K562 (cell line): ENCODE data around the gene VEGFA. TPM values are rescaled to one million over a fixed set of nuclear protein-coding genes. Genes with fewer than 3 reads are reported as not detected.

Experiments used
- BRCA1 ChIP-seq, 2 experiments: fragments of 450-650 bp in 1 of 2; sonication (generic) in 1 of 2; formaldehyde crosslinking in 1 of 2; IDR thresholded peaks; 2 replicates each; pipeline versions ENCODE4 v1.5.0 to v1.6.1; 2017 to 2020; ENCODE audit warnings: mild to moderate bottlenecking in 1 of 2, missing genetic modification reagents in 1 of 2
- FOXP1 ChIP-seq: sonication (generic); formaldehyde crosslinking; IDR thresholded peaks from 2 replicates; pipeline ENCODE4 v1.8.0; 2022; ENCODE audit warnings: mild to moderate bottlenecking, missing genetic modification reagents
- FUS ChIP-seq: fragments of 200-400 bp; formaldehyde crosslinking; optimal IDR thresholded peaks from 2 replicates; pipeline ENCODE3; 2017; ENCODE audit warnings: low read depth, low read length
- GMEB1 ChIP-seq: fragments of 250-450 bp; sonication (Bioruptor Pico); IDR thresholded peaks from 2 replicates; pipeline ENCODE4 v1.4.0; 2020; ENCODE audit warnings: mild to moderate bottlenecking
- HDAC3 ChIP-seq: fragments of 450-650 bp; IDR thresholded peaks from 2 replicates; pipeline ENCODE4 v1.6.1; 2018; ENCODE audit warnings: borderline replicate concordance, mild to moderate bottlenecking, moderate library complexity; ENCODE audit not compliant: partially characterized antibody
- HIVEP1 ChIP-seq: fragments of 250-450 bp; sonication (Bioruptor Pico); IDR thresholded peaks from 2 replicates; pipeline ENCODE4 v1.4.0; 2020; ENCODE audit warnings: mild to moderate bottlenecking
- IFI16 ChIP-seq: fragments of 250-450 bp; sonication (Bioruptor Pico); IDR thresholded peaks from 2 replicates; pipeline ENCODE4 v2.1.2; 2022; ENCODE audit warnings: mild to moderate bottlenecking, inconsistent platforms
- KDM1A ChIP-seq, 2 experiments: fragments of 450-650 bp; IDR thresholded peaks; 2 replicates each; pipeline ENCODE4 v1.6.1; 2016; ENCODE audit warnings: mild to moderate bottlenecking in 2 of 2
- KLF13 ChIP-seq: fragments of 450-650 bp; IDR thresholded peaks from 2 replicates; pipeline ENCODE4 v1.6.1; 2016; ENCODE audit warnings: missing genetic modification characterization, low read depth, mild to moderate bottlenecking, missing compliant biosample characterization, moderate library complexity, borderline replicate concordance
- NR2C1 ChIP-seq, 2 experiments: fragments of 450-650 bp; IDR thresholded peaks; 2 replicates each; pipeline ENCODE4 v1.6.1; 2017; ENCODE audit warnings: mild to moderate bottlenecking in 2 of 2, antibody characterized with exemption in 1 of 2, inconsistent platforms in 1 of 2, missing compliant biosample characterization in 1 of 2, missing genetic modification characterization in 1 of 2
- RBM22 ChIP-seq: fragments of 200-400 bp; formaldehyde crosslinking; IDR thresholded peaks from 2 replicates; pipeline ENCODE4 v1.6.1; 2018; ENCODE audit warnings: low read length, low read depth; ENCODE audit not compliant: poor library complexity, severe bottlenecking
- RCOR1 ChIP-seq, 2 experiments: IDR thresholded peaks; 2 replicates each; pipeline ENCODE4 v1.6.1; 2012; ENCODE audit warnings: low read depth in 2 of 2, low read length in 2 of 2, borderline replicate concordance in 1 of 2, improper control_type of control experiment in 1 of 2
- SAP30 ChIP-seq: fragments of 200-600 bp; sonication (generic); IDR thresholded peaks from 2 replicates; pipeline ENCODE4 v1.6.1; 2012; ENCODE audit warnings: borderline replicate concordance, low read depth, mild to moderate bottlenecking, moderate library complexity, low read length, control low read depth, inconsistent platforms; ENCODE audit not compliant: insufficient read depth, poor library complexity, severe bottlenecking
- SMAD2 ChIP-seq: fragments of 150-350 bp; IDR thresholded peaks from 2 replicates; pipeline ENCODE4 v1.6.1; 2014; ENCODE audit warnings: low read depth, mild to moderate bottlenecking, low read length
- SOX6 ChIP-seq: fragments of 450-650 bp; IDR thresholded peaks from 2 replicates; pipeline ENCODE4 v1.6.1; 2014; ENCODE audit warnings: mild to moderate bottlenecking
- SRSF3 ChIP-seq: fragments of 200-400 bp; formaldehyde crosslinking; IDR thresholded peaks from 2 replicates; pipeline ENCODE4 v1.6.1; 2016; ENCODE audit warnings: mild to moderate bottlenecking, low read length, moderate library complexity; ENCODE audit not compliant: insufficient read depth
- TCF3 ChIP-seq: sonication (generic); formaldehyde crosslinking; IDR thresholded peaks from 2 replicates; pipeline ENCODE4 v1.4.0; 2020; ENCODE audit warnings: mild to moderate bottlenecking, missing genetic modification reagents
- TSC22D4 ChIP-seq: fragments of 450-650 bp; IDR thresholded peaks from 2 replicates; pipeline ENCODE4 v1.6.1; 2016; ENCODE audit warnings: missing genetic modification characterization, missing biosample characterization, control low read depth
- ZNF12 ChIP-seq: sonication (generic); formaldehyde crosslinking; IDR thresholded peaks from 2 replicates; pipeline ENCODE4 v1.4.0; 2020; ENCODE audit warnings: mild to moderate bottlenecking, missing genetic modification reagents
- ZNF184 ChIP-seq: sonication (generic); formaldehyde crosslinking; IDR thresholded peaks from 2 replicates; pipeline ENCODE4 v1.5.0; 2020; ENCODE audit warnings: missing genetic modification reagents
- ZNF512 ChIP-seq: IDR thresholded peaks from 2 replicates; pipeline ENCODE4 v1.6.1; 2016; ENCODE audit warnings: missing genetic modification characterization, missing compliant biosample characterization
- ZNF764 ChIP-seq: fragments of 250-450 bp; sonication (Bioruptor Pico); IDR thresholded peaks from 2 replicates; pipeline ENCODE4 v1.4.0; 2020; ENCODE audit warnings: low read depth, mild to moderate bottlenecking, moderate library complexity
- ZNF830 ChIP-seq: fragments of 250-450 bp; sonication (Bioruptor Pico); IDR thresholded peaks from 2 replicates; pipeline ENCODE4 v1.5.0; 2021; ENCODE audit warnings: mild to moderate bottlenecking
- polyA plus RNA-seq, 8 experiments: library from polyadenylated mRNA; depleted of rRNA in 4 of 8; stranded (reverse) in 5 of 8; unstranded in 3 of 8; fragments of >200 nt; fragmentation: Nextera tagmentation in 2 of 8; fragmentation: Illumina TruSeq in 1 of 8; extraction: Ambion mirVana in 2 of 8; extraction: Trizol in 1 of 8; gene quantifications; 2 replicates each; pipeline versions ENCODE4 v1.2.1 to v1.2.3, GENCODE V29; 2011 to 2014; ENCODE audit warnings: inconsistent platforms in 1 of 8, missing spikeins in 1 of 8
- total RNA-seq, 7 experiments: library from RNA; depleted of rRNA in 6 of 7; stranded (reverse); fragments of >200 nt in 6 of 7; fragmentation: Illumina TruSeq in 2 of 7; extraction: Trizol in 2 of 7; gene quantifications; 2 replicates each; pipeline versions ENCODE4 v1.2.1 to v1.2.3, GENCODE V29; 2011 to 2021; ENCODE audit warnings: low replicate concordance in 1 of 7

Gene VEGFA
- total and polyA plus RNA-seq, 9 of the 15 experiments (the other 6 are each of a cell fraction or from before 2014, with no cell fraction given): 14.0 to 271 (median 124) TPM

GRCh38 chr6:43770372-43771209 is 580 bp downstream of the VEGFA start (continued):
- TF ChIP-seq ZNF764 (CRISPR knock-in tag) (no peak), HIVEP1 (CRISPR knock-in tag) (no peak), BRCA1 (IDR thresholded peaks at IDR 0.05) (no peak), BRCA1 (CRISPR knock-in tag; IDR thresholded peaks at IDR 0.05) (0 out of 2 replicates have a peak, but pooled peaks have one; percentile 15), FUS (no peak), SRSF3 (no peak), IFI16 (no peak), RCOR1 (IDR thresholded peaks at IDR 0.05; ENCODE audit: borderline replicate concordance in 1 of 2, low read depth in 2 of 2, low read length in 2 of 2) (peak; percentile 45 to 56; a peak in 3 of 4 replicates), SAP30 (no peak), SMAD2 (no peak), TCF3 (CRISPR knock-in tag) (no peak; the same call in 1 of the 2 replicates), ZNF184 (CRISPR knock-in tag) (no peak), KLF13 (tag) (no peak), ZNF830 (CRISPR knock-in tag) (no peak; the same call in 1 of the 2 replicates), ZNF12 (peak; percentile 59; the same call in 1 of the 2 replicates), HDAC3 (no peak), NR2C1 (IDR thresholded peaks at IDR 0.05) (no peak), NR2C1 (tag; IDR thresholded peaks at IDR 0.05) (no peak), RBM22 (no peak), FOXP1 (CRISPR knock-in tag) (0 out of 2 replicates have a peak, but pooled peaks have one; percentile 28), SOX6 (no peak; the same call in 1 of the 2 replicates), TSC22D4 (tag) (no peak), ZNF512 (tag) (no peak), GMEB1 (CRISPR knock-in tag) (no peak), KDM1A (IDR thresholded peaks at IDR 0.05) (peak; percentile 94 to 95; a peak in 3 of 4 replicates)
